Measurements from ENCODE around the gene FOXP4.

Gene FOXP4

DNA sequence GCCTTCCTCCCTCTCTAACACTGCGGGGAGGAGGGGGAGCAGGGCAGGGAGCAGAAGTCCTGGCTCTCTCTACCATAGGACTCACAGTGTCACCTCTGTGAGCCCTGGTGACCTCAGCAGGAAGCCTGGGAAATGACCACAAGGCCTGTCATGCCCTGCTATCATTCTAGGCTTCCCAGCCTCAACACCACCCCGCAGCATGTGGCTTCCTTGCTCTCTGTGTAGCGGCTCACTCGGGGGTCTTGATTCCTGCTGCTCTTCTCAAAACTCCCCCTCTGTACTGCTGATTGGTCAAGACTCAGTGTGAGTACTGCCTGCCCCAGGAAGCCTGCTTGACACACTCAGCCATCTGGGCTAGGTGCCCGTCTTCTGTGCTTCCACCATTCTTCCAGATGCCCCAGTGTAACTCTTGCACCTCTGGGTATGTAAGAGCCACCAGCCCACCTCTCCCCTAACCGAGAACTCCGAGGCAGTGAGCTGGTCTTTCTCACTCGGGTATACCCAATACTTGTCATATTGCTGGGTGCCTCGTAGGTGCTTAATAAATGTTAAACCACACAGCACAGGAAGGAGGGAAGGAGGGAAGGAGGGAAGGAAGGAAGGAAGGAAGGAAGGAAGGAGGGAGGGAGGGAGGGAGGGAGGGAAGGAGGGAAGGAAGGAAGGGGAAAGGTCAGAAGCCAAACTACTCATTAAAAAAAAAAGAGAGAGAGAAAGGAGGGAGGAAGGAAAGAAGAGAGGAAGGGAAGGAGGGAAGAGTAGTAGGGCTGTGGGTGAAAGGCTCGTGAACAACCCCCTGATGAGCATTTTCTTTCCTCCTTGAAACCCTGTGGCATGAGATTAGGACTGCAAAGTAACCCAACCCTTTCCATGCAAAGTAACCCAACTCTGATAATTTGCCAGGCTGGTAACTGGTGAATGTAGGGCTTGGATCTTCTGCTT is 97.0 kb downstream of the FOXP4 start:
- TF ChIP-seq, protein P1, sequence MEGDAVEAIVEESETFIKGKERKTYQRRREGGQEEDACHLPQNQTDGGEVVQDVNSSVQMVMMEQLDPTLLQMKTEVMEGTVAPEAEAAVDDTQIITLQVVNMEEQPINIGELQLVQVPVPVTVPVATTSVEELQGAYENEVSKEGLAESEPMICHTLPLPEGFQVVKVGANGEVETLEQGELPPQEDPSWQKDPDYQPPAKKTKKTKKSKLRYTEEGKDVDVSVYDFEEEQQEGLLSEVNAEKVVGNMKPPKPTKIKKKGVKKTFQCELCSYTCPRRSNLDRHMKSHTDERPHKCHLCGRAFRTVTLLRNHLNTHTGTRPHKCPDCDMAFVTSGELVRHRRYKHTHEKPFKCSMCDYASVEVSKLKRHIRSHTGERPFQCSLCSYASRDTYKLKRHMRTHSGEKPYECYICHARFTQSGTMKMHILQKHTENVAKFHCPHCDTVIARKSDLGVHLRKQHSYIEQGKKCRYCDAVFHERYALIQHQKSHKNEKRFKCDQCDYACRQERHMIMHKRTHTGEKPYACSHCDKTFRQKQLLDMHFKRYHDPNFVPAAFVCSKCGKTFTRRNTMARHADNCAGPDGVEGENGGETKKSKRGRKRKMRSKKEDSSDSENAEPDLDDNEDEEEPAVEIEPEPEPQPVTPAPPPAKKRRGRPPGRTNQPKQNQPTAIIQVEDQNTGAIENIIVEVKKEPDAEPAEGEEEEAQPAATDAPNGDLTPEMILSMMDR (IDR thresholded peaks at IDR 0.05; ENCODE audit: low read length): no peak
- no peak for TF ChIP-seq EZH2 (IDR thresholded peaks at IDR 0.05; ENCODE audit: borderline replicate concordance, low read length)
- Histone ChIP-seq H2AFZ (ENCODE audit: low read length) (no peak overlapping the region), H3K9me3 (ENCODE audit: low read length) (no peaks in the 10 kb centered on the region), H3K79me2 (ENCODE audit: insufficient read depth, low read length) (no peaks in the 10 kb centered on the region), H3K27ac (ENCODE audit: low read depth, low read length, poor library complexity, severe bottlenecking) (no peak overlapping the region), H3K4me3 (ENCODE audit: low read depth, low read length, poor library complexity, severe bottlenecking) (no peak overlapping the region), H3F3A (ENCODE audit: insufficient read depth, low read length) (no peaks in the 10 kb centered on the region), H3K27me3 (ENCODE audit: insufficient read depth, low read length) (peaks cover 4% of the 10 kb centered on the region; the same call in 1 of the 2 replicates), H3K4me1 (ENCODE audit: insufficient read depth, low read length, severe bottlenecking) (no peaks in the 10 kb centered on the region), H3K9ac (ENCODE audit: low read length) (no peak overlapping the region), H3K4me2 (ENCODE audit: low read length) (no peak overlapping the region), H3K9me2 (ENCODE audit: low read depth, low read length) (no peaks in the 10 kb centered on the region), H3K36me3 (ENCODE audit: insufficient read depth, low read length) (no peaks in the 10 kb centered on the region), H4K20me1 (ENCODE audit: insufficient read depth, low read length) (no peaks in the 10 kb centered on the region)

DNA sequence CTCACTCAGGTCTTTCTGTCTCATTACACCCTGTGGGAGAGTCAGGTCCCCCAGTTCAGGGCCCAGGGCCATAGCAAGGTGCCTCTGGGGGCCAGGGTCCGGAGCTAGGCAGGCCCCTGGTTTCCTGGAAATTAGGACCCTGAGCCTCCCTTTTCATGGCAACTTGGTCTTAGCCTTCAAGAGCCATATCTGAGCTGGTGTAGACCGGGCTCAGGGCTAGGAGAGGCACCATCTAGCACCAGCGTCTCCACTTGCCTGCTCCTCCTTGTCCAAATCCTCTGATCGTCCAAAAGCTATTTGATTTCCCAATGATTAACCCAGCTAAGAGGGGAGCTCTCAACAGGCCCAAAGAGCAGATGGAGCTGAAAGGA is 97.7 kb downstream of the FOXP4 start:
- TF ChIP-seq EZH2 (IDR thresholded peaks at IDR 0.05; ENCODE audit: borderline replicate concordance, low read length): no peak
- H3K36me3 ChIP-seq (ENCODE audit: insufficient read depth, low read length): no peaks in the 10 kb centered on the region
- no peaks in the 10 kb centered on the region for H3K79me2 ChIP-seq (ENCODE audit: insufficient read depth, low read length)
- H3K9me2 ChIP-seq (ENCODE audit: low read depth, low read length): no peaks in the 10 kb centered on the region
- H3K4me1 ChIP-seq (ENCODE audit: insufficient read depth, low read length, severe bottlenecking): no peaks in the 10 kb centered on the region
- H3K4me3 ChIP-seq (ENCODE audit: low read depth, low read length, poor library complexity, severe bottlenecking): no peak overlapping the region
- H4K20me1 ChIP-seq (ENCODE audit: insufficient read depth, low read length): no peaks in the 10 kb centered on the region
- no peak overlapping the region for H3K27ac ChIP-seq (ENCODE audit: low read depth, low read length, poor library complexity, severe bottlenecking)
- no peaks in the 10 kb centered on the region for H3F3A ChIP-seq (ENCODE audit: insufficient read depth, low read length)
- H3K9me3 ChIP-seq (ENCODE audit: low read length): no peaks in the 10 kb centered on the region
- no peak overlapping the region for H2AFZ ChIP-seq (ENCODE audit: low read length)
- H3K9ac ChIP-seq (ENCODE audit: low read length): no peak overlapping the region
- peaks cover 4% of the 10 kb centered on the region; the same call in 1 of the 2 replicates for H3K27me3 ChIP-seq (ENCODE audit: insufficient read depth, low read length)
- H3K4me2 ChIP-seq (ENCODE audit: low read length): no peak overlapping the region

DNA sequence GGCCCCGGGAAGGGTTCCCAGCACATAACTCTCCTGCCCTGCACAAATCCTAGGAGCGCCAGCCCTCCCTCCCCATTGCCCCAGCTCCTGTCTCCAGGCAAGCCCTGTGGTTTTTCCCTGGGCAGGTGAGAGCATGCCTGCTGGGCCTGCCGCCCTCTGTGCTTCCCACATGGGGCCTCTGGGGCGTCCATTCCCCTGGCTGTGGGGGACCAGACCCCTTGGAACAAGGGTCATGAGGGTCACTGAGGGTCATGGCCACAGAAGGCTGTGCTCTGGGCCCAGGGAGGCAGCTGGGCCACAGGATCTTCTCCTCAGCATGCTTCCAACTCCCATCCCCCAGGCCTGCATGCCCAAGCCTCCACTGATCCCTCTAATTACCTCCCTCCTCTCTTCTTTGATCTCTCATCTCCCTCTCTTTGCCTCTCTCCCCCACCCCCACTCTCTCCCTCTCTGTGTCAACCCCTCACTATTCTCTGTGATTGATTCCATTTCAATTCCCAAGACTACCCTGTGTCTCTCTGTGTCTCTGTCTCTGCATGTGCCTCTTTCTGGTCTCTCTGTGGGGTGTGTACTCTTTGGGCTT is 98.2 kb downstream of the FOXP4 start:
- no peaks in the 10 kb centered on the region for H3K4me1 ChIP-seq (ENCODE audit: insufficient read depth, low read length, severe bottlenecking)
- H3K4me3 ChIP-seq (ENCODE audit: low read depth, low read length, poor library complexity, severe bottlenecking): no peak overlapping the region
- no peaks in the 10 kb centered on the region for H3K36me3 ChIP-seq (ENCODE audit: insufficient read depth, low read length)
- no peak overlapping the region for H3K9ac ChIP-seq (ENCODE audit: low read length)
- H3K9me3 ChIP-seq (ENCODE audit: low read length): no peaks in the 10 kb centered on the region
- no peaks in the 10 kb centered on the region for H3K9me2 ChIP-seq (ENCODE audit: low read depth, low read length)
- H3K4me2 ChIP-seq (ENCODE audit: low read length): no peak overlapping the region
- no peaks in the 10 kb centered on the region for H4K20me1 ChIP-seq (ENCODE audit: insufficient read depth, low read length)
- no peak overlapping the region for H3K27ac ChIP-seq (ENCODE audit: low read depth, low read length, poor library complexity, severe bottlenecking)
- no peaks in the 10 kb centered on the region for H3K79me2 ChIP-seq (ENCODE audit: insufficient read depth, low read length)
- no peak overlapping the region for H2AFZ ChIP-seq (ENCODE audit: low read length)
- H3F3A ChIP-seq (ENCODE audit: insufficient read depth, low read length): no peaks in the 10 kb centered on the region
- peaks cover 4% of the 10 kb centered on the region; the same call in 1 of the 2 replicates for H3K27me3 ChIP-seq (ENCODE audit: insufficient read depth, low read length)
- TF ChIP-seq EZH2 (IDR thresholded peaks at IDR 0.05; ENCODE audit: borderline replicate concordance, low read length): no peak
- TF ChIP-seq, protein P1 (IDR thresholded peaks at IDR 0.05; ENCODE audit: low read length): no peak

Measured in OCI-LY1 (cell line).